NCI-H2029 (cell line): ENCODE data around the gene EXOC6B.
"Not testable (repeated sequence)": the region's sequence is repeated elsewhere in the genome, so short reads cannot be mapped to it uniquely, and the experiment has no call there.

Source experiments
- DNase-seq: peaks from one replicate; lab custom pipeline; 2025; lab: John Stamatoyannopoulos, UW

EXOC6B gene

GRCh38 chr2:72676341-72677025 lies 149.3 kb downstream of the EXOC6B start:
- DNase-seq = no peak

- no peak for DNase-seq
Measured at GRCh38 chr2:72674982-72675915, 150.6 kb downstream of the EXOC6B start.

- DNase-seq = no peak
Measured at GRCh38 chr2:72673279-72673678, 152.6 kb downstream of the EXOC6B start.

GRCh38 chr2:72669121-72669520 lies 156.7 kb downstream of the EXOC6B start:
- DNase-seq = no peak

GRCh38 chr2:72668647-72669046 lies 157.2 kb downstream of the EXOC6B start:
- no peak for DNase-seq

GRCh38 chr2:72665448-72665847 lies 160.4 kb downstream of the EXOC6B start:
- no peak for DNase-seq

- DNase-seq = no peak
Measured at GRCh38 chr2:72661985-72662384, 163.8 kb downstream of the EXOC6B start.

GRCh38 chr2:72649810-72650209 lies 176.0 kb downstream of the EXOC6B start:
- DNase-seq = no peak

- not testable (repeated sequence) for DNase-seq
Measured at GRCh38 chr2:72641221-72641620, 184.6 kb downstream of the EXOC6B start.

GRCh38 chr2:72638600-72639211 lies 187.1 kb downstream of the EXOC6B start:
- no peak for DNase-seq

- DNase-seq = no peak
Measured at GRCh38 chr2:72636210-72636609, 189.6 kb downstream of the EXOC6B start.

- no peak for DNase-seq
Measured at GRCh38 chr2:72630767-72631166, 195.1 kb downstream of the EXOC6B start.

GRCh38 chr2:72629062-72629461 lies 196.8 kb downstream of the EXOC6B start:
- DNase-seq = no peak

GRCh38 chr2:72627083-72627482 lies 198.8 kb downstream of the EXOC6B start:
- DNase-seq = no peak

GRCh38 chr2:72625366-72625765 lies 200.5 kb downstream of the EXOC6B start:
- no peak for DNase-seq

- DNase-seq = no peak
Measured at GRCh38 chr2:72623481-72623880, 202.4 kb downstream of the EXOC6B start.

GRCh38 chr2:72619626-72620025 lies 206.2 kb downstream of the EXOC6B start:
- no peak for DNase-seq

- no peak for DNase-seq
Measured at GRCh38 chr2:72613931-72614330, 211.9 kb downstream of the EXOC6B start.

GRCh38 chr2:72612614-72613160 lies 213.1 kb downstream of the EXOC6B start:
- DNase-seq = no peak

- no peak for DNase-seq
Measured at GRCh38 chr2:72607189-72607588, 218.6 kb downstream of the EXOC6B start.

GRCh38 chr2:72605836-72606442 lies 219.9 kb downstream of the EXOC6B start:
- peak; percentile 1 for DNase-seq

GRCh38 chr2:72604468-72604867 lies 221.4 kb downstream of the EXOC6B start:
- no peak for DNase-seq
